Small intestine (tissue), 7 donors: ENCODE measurements around the gene GDPD5. TPM values are rescaled to one million over a fixed set of nuclear protein-coding genes. Genes with fewer than 3 reads are reported as not detected.

Experiments used
- DNase-seq, 2 donors: peaks; one replicate each; pipeline versions ENCODE4 v3.0.0 to v3.0.0-alpha.2; 2013
- FAIRE-seq: peaks from 2 replicates; lab custom pipeline; 2012; peaks lifted over from hg19 to GRCh38; lab: Jason Lieb, UNC
- H3K27ac ChIP-seq, 3 donors: one replicate each; pipeline ENCODE4 v1.5.1; 2013; ENCODE audit warnings: low read length in 2 of 3, mild to moderate bottlenecking in 2 of 3, control low read depth in 1 of 3, inconsistent platforms in 1 of 3, low read depth in 1 of 3, moderate library complexity in 1 of 3
- H3K27me3 ChIP-seq, 3 donors: one replicate each; pipeline ENCODE4 v1.6.1; 2013; ENCODE audit warnings: low read length in 3 of 3, inconsistent platforms in 1 of 3; ENCODE audit not compliant: control insufficient read depth in 3 of 3, insufficient read depth in 3 of 3
- H3K36me3 ChIP-seq, 3 donors: one replicate each; pipeline ENCODE4 v1.6.1; 2013; ENCODE audit warnings: low read length in 3 of 3, inconsistent platforms in 1 of 3, low read depth in 1 of 3, mild to moderate bottlenecking in 1 of 3, moderate library complexity in 1 of 3; ENCODE audit not compliant: control insufficient read depth in 3 of 3, insufficient read depth in 2 of 3
- H3K4me1 ChIP-seq, 3 donors: one replicate each; pipeline ENCODE4 v1.6.1; 2013; ENCODE audit warnings: low read length in 2 of 3, inconsistent platforms in 1 of 3, low read depth in 1 of 3, mild to moderate bottlenecking in 1 of 3, moderate library complexity in 1 of 3; ENCODE audit not compliant: control insufficient read depth in 3 of 3, insufficient read depth in 2 of 3
- H3K4me3 ChIP-seq, 3 donors: one replicate each; pipeline ENCODE4 v1.5.1; 2013; ENCODE audit warnings: low read length in 3 of 3, control low read depth in 1 of 3, inconsistent platforms in 1 of 3, low read depth in 1 of 3, mild to moderate bottlenecking in 1 of 3, moderate library complexity in 1 of 3
- H3K9me3 ChIP-seq, 2 donors: one replicate each; pipeline ENCODE4 v1.6.1; 2013; ENCODE audit warnings: low read depth in 1 of 2, low read length in 1 of 2; ENCODE audit not compliant: control insufficient read depth in 2 of 2, insufficient read depth in 1 of 2
- WGBS, 3 donors: extraction: QIAGEN DNeasy Blood & Tissue Kit; methylation state at CpG; one replicate each; pipeline ENCODE4 v1.1.7; 2013; 5-methylcytosine and 5-hydroxymethylcytosine counted together
- polyA plus RNA-seq, 4 donors: library from polyadenylated mRNA; stranded (reverse) in 3 of 4; unstranded in 1 of 4; fragments of 200-250 nt in 3 of 4; fragments of 120-200 nt in 1 of 4; gene quantifications; one replicate each; pipeline versions ENCODE4 v1.2.1 to v1.2.3, GENCODE V29; 2013
- donor health status: healthy with polysubstance abuse.
- donor health status: control.
- donor health status: control.
- donor health status: Bipolar disorder and iron deficiency.
- donor health status: healthy.

GDPD5 gene
- polyA plus RNA-seq, 4 donors, result 1.1 to 82.7 (median 6.1) TPM

GRCh38 chr11:75389925-75390324 lies 135.8 kb downstream of the GDPD5 start:
- Histone ChIP-seq H3K4me3 (no peak overlapping the region), H3K36me3 (no peaks in the 10 kb centered on the region), H3K9me3 (no peaks in the 10 kb centered on the region), H3K27me3 (no peaks in the 10 kb centered on the region), H3K27ac (no peak overlapping the region), H3K4me1 (peaks cover 0 to 21% (median 3%) of the 10 kb centered on the region in 3 donors)
- FAIRE-seq (no peak), DNase-seq (no peak)
- WGBS, 3 donors, result 84 to 88% (median 88%) methylated on average over 7 of the region's 7 CpGs

GRCh38 chr11:75389276-75389605 lies 136.5 kb downstream of the GDPD5 start:
- H3K36me3 ChIP-seq, result no peaks in the 10 kb centered on the region
- DNase-seq (no peak), FAIRE-seq (no peak)
- no peaks in the 10 kb centered on the region for H3K9me3 ChIP-seq
- H3K27ac ChIP-seq, result peak overlapping the region in 1 of 3 donors; percentile 37
- WGBS, 3 donors, result 63 to 72% (median 64%) methylated on average over 11 of the region's 11 CpGs
- H3K4me1 ChIP-seq, result peaks cover 0 to 22% (median 3%) of the 10 kb centered on the region in 3 donors
- no peak overlapping the region for H3K4me3 ChIP-seq
- H3K27me3 ChIP-seq, result no peaks in the 10 kb centered on the region

- Histone ChIP-seq H3K9me3 (no peaks in the 10 kb centered on the region), H3K27ac (peak overlapping the region in 2 of 3 donors; percentile 15 to 37), H3K4me3 (no peak overlapping the region), H3K36me3 (no peaks in the 10 kb centered on the region), H3K27me3 (no peaks in the 10 kb centered on the region), H3K4me1 (peaks cover 0 to 23% (median 3%) of the 10 kb centered on the region in 3 donors)
- no peak for FAIRE-seq
- DNase-seq, result peak; percentile 77 to 80
- 26 to 27% (median 26%) methylated on average over 9 of the region's 9 CpGs for WGBS, 3 donors
These were observed 137.1 kb downstream of the GDPD5 start for GRCh38 chr11:75388386-75389275.

GRCh38 chr11:75387736-75388294 lies 137.9 kb downstream of the GDPD5 start:
- 66 to 73% (median 71%) methylated on average over 3 of the region's 3 CpGs for WGBS, 3 donors
- no peak overlapping the region for H3K4me3 ChIP-seq
- H3K27me3 ChIP-seq, result no peaks in the 10 kb centered on the region
- H3K9me3 ChIP-seq, result no peaks in the 10 kb centered on the region
- H3K27ac ChIP-seq, result no peak overlapping the region
- no peaks in the 10 kb centered on the region for H3K36me3 ChIP-seq
- H3K4me1 ChIP-seq, result peaks cover 0 to 23% (median 3%) of the 10 kb centered on the region in 3 donors
- DNase-seq (no peak), FAIRE-seq (no peak)

GRCh38 chr11:75386942-75387630 lies 138.7 kb downstream of the GDPD5 start:
- Histone ChIP-seq H3K9me3 (no peaks in the 10 kb centered on the region), H3K27me3 (no peaks in the 10 kb centered on the region), H3K4me1 (peaks cover 0 to 23% (median 3%) of the 10 kb centered on the region in 3 donors), H3K27ac (peak overlapping the region in 1 of 3 donors; percentile 65), H3K4me3 (no peak overlapping the region), H3K36me3 (no peaks in the 10 kb centered on the region)
- DNase-seq, result peak; percentile 57 to 73
- no peak for FAIRE-seq
- WGBS, 3 donors, result 23 to 45% (median 34%) methylated on average over 3 of the region's 3 CpGs

Other genes with a start within 250 kb of the GDPD5 start
- 10 to 100 TPM; 20.0 to 41.5 (median 31.1) TPM for gene ARRB1, start 174.3 kb downstream of the GDPD5 start, polyA plus RNA-seq
- gene RPS3, start 126.4 kb downstream of the GDPD5 start, polyA plus RNA-seq, result 1,000 to 10,000 TPM; 1,492 to 4,274 (median 3,256) TPM
- gene KLHL35, start 92.7 kb downstream of the GDPD5 start, polyA plus RNA-seq, result under 1 TPM in 2 of 4 donors, not detected in 2; 0.81 to 0.97 TPM
- gene SERPINH1, start 36.3 kb upstream of the GDPD5 start, polyA plus RNA-seq, result 100 to 1,000 TPM in 1 of 4 donors, 10 to 100 TPM in 1, 1 to 10 TPM in 2; 8.1 to 151 (median 33.6) TPM
- gene MAP6, start 143.1 kb upstream of the GDPD5 start, polyA plus RNA-seq, result 1 to 10 TPM in 2 of 4 donors, under 1 TPM in 1, not detected in 1; 0.54 to 2.9 (median 2.5) TPM
- 100 to 1,000 TPM; 112 to 243 (median 145) TPM for gene MOGAT2, start 191.9 kb upstream of the GDPD5 start, polyA plus RNA-seq
- gene DGAT2, start 242.8 kb upstream of the GDPD5 start, polyA plus RNA-seq, result 10 to 100 TPM in 3 of 4 donors, 1 to 10 TPM in 1; 5.8 to 97.5 (median 16.4) TPM